Activated T-helper 1 cell treated with anti-CD3 and anti-CD28 coated beads, Interleukin-12 subunit alpha, Interleukin-12 subunit beta, Interleukin-2, Interleukin-4 antibody, amounts not matched to agents 30 ng/mL and 10 ng/mL and 1 ng/mL, durations not matched to agents 14 hours and 24 hours and 36 hours (primary cell): ENCODE data around the gene L1CAM. TPM values are rescaled to one million over a fixed set of nuclear protein-coding genes. Genes with fewer than 3 reads are reported as not detected.
A peak's percentile ranks its signal among the peaks of the same experiment; 100 is the strongest.

Experiments used
- DNase-seq: peaks from one replicate; pipeline ENCODE4 v3.0.0; 2021; ENCODE audit warnings: low spot score
- H3K27ac Mint-ChIP-seq: one replicate; pipeline ENCODE4 v1.8.0; 2021; ENCODE audit warnings: mild to moderate bottlenecking, mixed read lengths
- H3K27me3 Mint-ChIP-seq: one replicate; pipeline ENCODE4 v1.8.0; 2022; ENCODE audit warnings: mild to moderate bottlenecking, moderate library complexity, mixed read lengths; ENCODE audit not compliant: insufficient read depth
- H3K36me3 Mint-ChIP-seq: one replicate; pipeline ENCODE4 v1.8.0; 2021; ENCODE audit warnings: low read depth, mixed read lengths
- H3K4me1 Mint-ChIP-seq: one replicate; pipeline ENCODE4 v1.8.0; 2021; ENCODE audit warnings: low read depth, mixed read lengths
- H3K4me3 Mint-ChIP-seq: one replicate; pipeline ENCODE4 v1.8.0; 2021; ENCODE audit warnings: mild to moderate bottlenecking, moderate library complexity, mixed read lengths
- H3K9me3 Mint-ChIP-seq: one replicate; pipeline ENCODE4 v1.8.0; 2021; ENCODE audit warnings: mixed read lengths
- intact Hi-C: fragments of 100-400 bp; cut with micrococcal nuclease; formaldehyde crosslinking; loops from one replicate; pipeline ENCODE4 v1.15.1; 2024
- total RNA-seq: library from RNA; stranded (reverse); gene quantifications from 2 replicates; pipeline ENCODE4 v1.2.3, GENCODE V29; 2022

L1CAM gene
- total RNA-seq, 1 donor from 2014 or later: 1.7 TPM

DNA sequence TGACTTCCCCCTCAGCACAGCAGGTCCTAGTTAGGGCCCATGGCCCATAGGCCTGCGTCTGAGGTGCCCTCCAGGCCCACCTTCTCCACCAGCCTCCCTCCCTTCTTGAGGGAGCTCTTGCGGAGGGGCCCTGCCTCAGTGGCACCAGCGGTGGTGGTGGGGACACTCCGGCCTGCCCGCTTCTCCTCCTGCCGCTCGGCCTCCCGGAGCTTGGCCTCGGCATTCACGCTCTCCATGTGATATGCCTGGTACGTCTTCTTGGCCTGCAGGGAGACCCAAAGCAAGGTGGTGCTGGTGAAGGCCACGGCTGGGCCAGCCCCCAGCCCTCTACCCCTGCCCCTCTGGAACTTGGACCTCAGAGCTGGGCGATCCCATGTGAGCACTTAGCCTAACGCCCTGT lies 34.6 kb upstream of the L1CAM start:
- no peak for DNase-seq
- peaks cover 22% of the 10 kb centered on the region for H3K4me1 Mint-ChIP-seq
- no peaks in the 10 kb centered on the region for H3K27me3 Mint-ChIP-seq
- H3K9me3 Mint-ChIP-seq: no peaks in the 10 kb centered on the region
- intact Hi-C loops: loop anchor here (10.0 kb wide), 1 partner anchor 474 kb away; the partner anchor contains the start of gene RPL10
- peaks cover 14% of the 10 kb centered on the region for H3K36me3 Mint-ChIP-seq
- H3K27ac Mint-ChIP-seq: no peak overlapping the region
- H3K4me3 Mint-ChIP-seq: no peak overlapping the region

DNA sequence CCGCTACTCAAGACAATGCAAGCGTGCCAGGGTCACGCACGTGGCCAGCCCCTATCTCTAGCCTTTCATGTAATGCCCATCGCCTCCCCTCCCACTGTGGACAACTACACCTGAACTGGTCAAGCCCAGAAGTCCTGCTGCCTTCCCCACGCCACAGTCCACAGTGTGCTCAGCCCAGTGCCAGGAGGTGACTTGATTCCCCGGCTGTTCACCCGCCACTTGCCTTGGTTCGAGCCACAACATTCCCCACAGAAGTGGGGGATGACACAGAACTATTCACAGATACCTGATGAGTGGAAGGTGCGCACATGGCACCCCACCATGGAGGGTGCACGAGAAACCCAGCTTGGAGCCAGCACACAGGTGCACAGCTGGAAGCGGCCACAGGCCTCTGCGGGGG lies 33.3 kb upstream of the L1CAM start:
- Mint-ChIP-seq H3K4me3 (no peak overlapping the region), H3K36me3 (peaks cover 13% of the 10 kb centered on the region), H3K27me3 (no peaks in the 10 kb centered on the region), H3K9me3 (no peaks in the 10 kb centered on the region), H3K27ac (no peak overlapping the region), H3K4me1 (peaks cover 13% of the 10 kb centered on the region)
- intact Hi-C loops: no loop called here
- DNase-seq: no peak

DNA sequence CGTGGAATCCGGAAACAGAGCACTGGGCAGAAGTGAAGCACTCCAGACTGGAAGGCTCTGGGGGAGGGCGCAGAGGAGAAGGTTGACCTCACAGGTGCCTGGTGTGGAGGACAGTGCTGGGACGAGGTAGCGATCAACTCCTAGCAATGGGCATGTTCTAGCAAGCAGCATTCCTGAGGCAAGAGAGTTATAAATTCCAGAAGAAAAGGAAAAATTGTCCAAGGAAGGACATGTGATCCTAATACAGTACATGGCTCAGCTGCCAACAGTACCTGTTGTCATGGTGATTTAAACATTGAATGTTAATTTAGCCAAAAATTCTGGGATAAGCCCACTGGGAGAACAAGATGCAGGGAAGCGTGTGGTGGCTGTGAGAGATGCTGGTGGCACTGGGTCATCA lies 31.9 kb upstream of the L1CAM start:
- H3K4me3 Mint-ChIP-seq: no peak overlapping the region
- intact Hi-C loops: no loop called here
- peaks cover 10% of the 10 kb centered on the region for H3K4me1 Mint-ChIP-seq
- no peak overlapping the region for H3K27ac Mint-ChIP-seq
- peaks cover 12% of the 10 kb centered on the region for H3K36me3 Mint-ChIP-seq
- H3K27me3 Mint-ChIP-seq: no peaks in the 10 kb centered on the region
- DNase-seq: no peak
- no peaks in the 10 kb centered on the region for H3K9me3 Mint-ChIP-seq

DNA sequence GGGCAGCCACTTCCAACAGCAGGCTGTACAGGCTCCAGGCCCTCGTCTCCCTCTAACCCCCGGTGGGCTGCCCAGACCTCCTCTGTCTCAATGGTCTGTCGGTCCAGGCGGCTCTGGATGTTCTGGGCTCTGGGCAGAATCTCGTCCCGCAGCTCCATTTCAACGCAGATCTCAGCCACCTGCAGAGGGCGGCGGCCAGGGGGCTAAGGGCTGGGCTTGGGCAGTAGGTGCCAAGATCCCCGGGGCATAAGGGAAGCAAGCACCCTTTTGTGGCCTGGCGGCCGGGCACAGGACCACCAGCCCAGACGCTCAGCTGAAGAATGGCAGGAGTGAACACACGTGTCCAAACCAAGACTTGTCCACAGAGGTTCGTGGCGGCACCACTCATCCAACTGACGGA lies 27.7 kb upstream of the L1CAM start:
- Mint-ChIP-seq H3K4me3 (no peak overlapping the region), H3K27me3 (no peaks in the 10 kb centered on the region), H3K36me3 (peaks cover 14% of the 10 kb centered on the region), H3K4me1 (no peaks in the 10 kb centered on the region), H3K9me3 (no peaks in the 10 kb centered on the region), H3K27ac (no peak overlapping the region)
- no peak for DNase-seq
- intact Hi-C loops: no loop called here

DNA sequence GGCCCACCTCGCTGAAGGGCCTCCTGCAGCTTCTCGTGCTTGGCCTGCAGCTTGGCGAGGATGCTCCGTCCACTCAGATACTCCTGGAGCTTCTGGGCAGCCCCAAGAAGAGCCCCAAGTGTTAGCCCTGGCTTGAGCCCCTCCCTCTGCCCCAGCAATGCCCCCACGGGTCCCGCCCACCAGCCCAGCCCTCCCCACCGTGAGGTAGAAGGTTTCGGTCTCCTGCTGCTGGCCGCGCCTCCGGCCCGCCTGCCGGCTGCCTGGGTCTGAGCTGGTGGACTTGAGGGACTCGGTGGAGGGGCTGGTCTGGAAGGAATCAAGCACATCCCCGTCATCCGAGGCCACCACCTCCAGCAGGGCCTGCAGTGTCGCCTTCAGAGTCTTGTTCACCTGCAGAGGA lies 27.2 kb upstream of the L1CAM start:
- Mint-ChIP-seq H3K9me3 (no peaks in the 10 kb centered on the region), H3K36me3 (peaks cover 16% of the 10 kb centered on the region), H3K27me3 (no peaks in the 10 kb centered on the region), H3K27ac (no peak overlapping the region), H3K4me1 (no peaks in the 10 kb centered on the region), H3K4me3 (no peak overlapping the region)
- DNase-seq: no peak
- intact Hi-C loops: no loop called here

DNA sequence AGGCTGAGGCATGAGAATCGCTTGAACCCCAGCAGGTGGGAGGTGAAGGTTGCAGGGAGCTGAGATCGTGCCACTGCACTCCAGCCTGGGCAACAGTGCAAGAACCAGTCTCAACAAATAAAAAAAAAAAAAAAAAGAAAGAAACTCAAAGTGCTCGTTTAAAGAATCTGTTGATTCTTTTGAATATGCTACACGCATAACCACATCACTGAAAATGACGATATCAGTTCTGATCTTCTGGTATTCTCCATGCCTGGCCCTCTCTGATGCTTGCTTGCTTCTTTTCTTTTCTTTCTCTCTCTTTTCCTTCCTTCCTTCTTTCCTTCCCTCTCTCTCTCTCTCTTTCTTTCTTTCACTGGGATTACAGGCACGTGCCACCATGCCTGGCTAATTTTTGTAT lies 25.8 kb upstream of the L1CAM start:
- no peak for DNase-seq
- peak overlapping the region; percentile 23 for H3K27ac Mint-ChIP-seq
- intact Hi-C loops: no loop called here

DNA sequence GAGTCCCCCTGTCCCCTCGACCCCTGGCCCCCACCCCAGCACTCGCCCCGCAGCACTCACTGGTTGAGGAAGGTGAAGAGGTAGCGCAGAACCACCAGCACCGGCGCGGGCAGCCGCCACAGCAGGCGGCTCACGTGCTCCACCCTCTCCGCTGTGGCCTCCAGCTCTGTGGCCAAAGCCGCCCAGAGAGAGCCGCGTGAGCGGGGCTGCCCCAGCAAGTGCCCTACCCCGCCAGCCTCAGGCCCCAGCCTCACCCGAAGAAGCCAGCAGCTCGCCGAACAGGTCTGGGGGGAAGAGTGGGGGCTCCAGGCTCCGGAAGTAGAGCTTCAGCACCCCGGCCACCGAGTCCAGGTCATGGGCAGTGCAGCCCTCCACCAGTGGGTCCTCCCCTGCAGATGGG lies 24.5 kb upstream of the L1CAM start:
- Mint-ChIP-seq H3K27ac (no peak overlapping the region), H3K36me3 (peaks cover 6% of the 10 kb centered on the region), H3K27me3 (no peaks in the 10 kb centered on the region), H3K4me1 (no peaks in the 10 kb centered on the region), H3K4me3 (no peak overlapping the region), H3K9me3 (no peaks in the 10 kb centered on the region)
- no peak for DNase-seq
- intact Hi-C loops: no loop called here

More for the DNA sequence above, 25.8 kb upstream of the L1CAM start:
- no peaks in the 10 kb centered on the region for H3K27me3 Mint-ChIP-seq
- no peaks in the 10 kb centered on the region for H3K4me1 Mint-ChIP-seq
- no peak overlapping the region for H3K4me3 Mint-ChIP-seq
- H3K9me3 Mint-ChIP-seq: no peaks in the 10 kb centered on the region
- H3K36me3 Mint-ChIP-seq: peaks cover 13% of the 10 kb centered on the region

DNA sequence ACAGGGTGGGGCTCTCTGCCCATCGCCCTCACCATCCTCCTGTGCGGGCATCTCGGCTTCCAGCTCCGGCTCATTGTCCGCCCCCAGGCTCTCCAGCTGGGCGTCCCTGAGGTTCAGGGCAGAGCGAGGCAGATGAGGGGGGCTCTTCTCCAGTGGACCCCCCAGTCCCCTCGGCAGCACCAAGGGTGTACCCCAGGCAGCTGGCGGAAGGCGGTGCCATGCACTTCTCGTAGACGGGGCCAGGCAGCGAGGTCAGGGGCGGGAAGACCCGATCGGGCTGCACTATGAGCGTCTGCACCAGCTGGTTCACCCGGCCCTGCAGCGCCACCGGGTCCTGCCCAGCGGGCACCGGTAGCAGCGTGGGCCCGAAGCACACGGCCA lies 24.0 kb upstream of the L1CAM start:
- Mint-ChIP-seq H3K27me3 (no peaks in the 10 kb centered on the region), H3K27ac (no peak overlapping the region), H3K4me3 (no peak overlapping the region), H3K36me3 (peaks cover 6% of the 10 kb centered on the region), H3K9me3 (no peaks in the 10 kb centered on the region), H3K4me1 (no peaks in the 10 kb centered on the region)
- DNase-seq: no peak
- intact Hi-C loops: no loop called here

DNA sequence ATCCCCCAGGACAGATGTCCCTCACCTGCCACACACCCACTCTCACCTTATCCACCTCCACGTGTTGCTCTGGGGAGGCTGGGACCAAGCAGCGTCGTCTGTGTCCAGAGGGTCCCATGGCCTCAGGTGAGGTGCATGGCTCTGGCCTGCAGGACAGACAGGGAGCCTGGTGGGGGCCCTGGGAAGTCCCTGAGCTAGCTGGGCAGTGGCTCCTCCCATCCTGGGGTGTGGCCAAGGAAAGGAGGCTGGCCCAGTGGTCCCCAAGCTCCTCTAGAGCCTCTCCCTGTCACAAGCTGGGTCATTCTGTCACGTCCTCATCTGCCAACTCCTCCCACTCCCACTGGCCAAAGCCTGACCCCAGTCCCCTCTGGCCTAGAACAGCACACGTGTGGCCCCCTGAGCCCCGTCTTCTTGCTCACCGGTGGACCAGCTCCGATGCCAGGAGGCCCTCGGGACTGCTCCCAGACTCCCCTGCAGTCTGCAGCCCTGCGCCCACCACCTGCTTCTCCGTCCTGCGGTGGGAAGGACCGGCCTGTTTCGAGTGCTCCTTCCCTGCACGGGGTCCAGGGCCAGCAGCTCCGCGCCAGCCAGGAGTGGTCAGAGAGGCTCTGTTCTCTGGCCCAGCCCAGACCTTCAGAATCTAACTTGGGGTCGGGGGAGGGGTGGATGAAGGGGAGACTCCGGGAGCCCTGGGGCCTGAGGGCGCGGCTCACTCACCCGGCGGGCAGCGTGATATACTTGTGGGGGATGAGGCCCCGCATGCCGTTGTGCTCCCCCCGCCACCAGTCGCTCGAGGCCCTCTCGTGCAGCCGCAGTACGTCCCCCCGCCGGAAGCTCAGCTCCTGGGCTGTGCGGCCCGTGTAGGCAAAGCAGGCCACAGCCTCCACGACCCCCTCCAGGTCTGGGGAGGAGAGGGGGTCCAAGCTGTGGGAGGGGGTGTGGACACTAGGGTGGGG lies 23.3 kb upstream of the L1CAM start:
- no peak for DNase-seq
- intact Hi-C loops: no loop called here
- no peaks in the 10 kb centered on the region for H3K9me3 Mint-ChIP-seq

DNA sequence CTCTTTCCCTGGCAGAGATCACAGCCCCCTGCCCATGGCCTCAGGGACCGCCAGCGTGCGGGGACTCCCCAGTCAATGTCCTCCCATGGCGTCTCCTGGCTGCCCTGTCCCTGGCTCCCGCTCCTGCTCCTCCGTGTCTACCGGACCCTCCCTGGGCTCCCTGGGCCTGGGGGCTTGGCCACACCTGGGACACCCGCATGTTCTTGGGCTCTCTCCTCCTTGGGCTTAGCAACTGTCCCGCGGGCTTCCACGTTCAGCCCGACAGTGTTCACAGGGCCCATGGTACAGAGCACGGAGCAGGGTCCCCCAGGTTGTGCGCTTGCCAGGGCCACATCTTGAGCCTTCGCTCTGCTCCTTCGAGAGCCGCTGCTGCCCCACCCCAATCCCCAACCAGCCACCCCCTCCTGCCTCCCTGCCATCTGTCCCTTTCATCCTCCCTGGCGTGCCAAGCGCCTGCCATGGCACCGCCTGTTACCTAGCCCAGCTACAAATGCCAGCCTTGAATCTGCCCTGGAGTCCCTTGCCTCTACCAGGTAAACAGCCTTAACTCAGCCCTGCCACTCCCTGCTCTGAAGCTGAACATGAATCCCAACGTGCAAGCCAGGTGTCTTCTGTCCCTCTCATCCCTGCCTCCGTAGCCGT lies 22.4 kb upstream of the L1CAM start:
- Mint-ChIP-seq H3K4me3 (no peak overlapping the region), H3K36me3 (peaks cover 6% of the 10 kb centered on the region), H3K4me1 (peaks cover 8% of the 10 kb centered on the region), H3K27ac (no peak overlapping the region), H3K27me3 (no peaks in the 10 kb centered on the region), H3K9me3 (no peaks in the 10 kb centered on the region)
- no peak for DNase-seq
- intact Hi-C loops: no loop called here

More for the DNA sequence above, 23.3 kb upstream of the L1CAM start:
- no peak overlapping the region for H3K4me3 Mint-ChIP-seq
- H3K4me1 Mint-ChIP-seq: no peaks in the 10 kb centered on the region
- H3K27me3 Mint-ChIP-seq: no peaks in the 10 kb centered on the region
- H3K27ac Mint-ChIP-seq: no peak overlapping the region
- peaks cover 6% of the 10 kb centered on the region for H3K36me3 Mint-ChIP-seq

DNA sequence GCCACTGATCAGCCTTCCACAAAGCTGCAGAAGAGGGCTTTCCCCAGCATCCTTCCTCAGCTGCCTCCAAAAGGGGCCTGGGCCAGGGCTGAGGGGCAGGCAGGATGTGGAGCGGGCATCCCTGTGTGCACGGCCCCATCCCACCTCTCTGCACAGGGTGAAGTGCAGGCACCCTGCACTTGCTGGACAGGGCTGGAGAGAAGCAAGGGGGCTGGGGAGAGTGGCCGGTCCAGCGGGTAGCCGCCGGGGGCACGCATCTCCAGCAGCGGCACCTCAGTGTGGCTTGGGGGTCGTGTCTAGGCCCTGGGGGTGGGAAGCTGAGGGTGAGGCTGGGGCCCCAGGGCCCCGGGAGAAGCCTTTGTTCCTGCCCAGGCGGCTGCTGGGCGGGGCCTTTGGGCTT lies 21.5 kb upstream of the L1CAM start:
- no peaks in the 10 kb centered on the region for H3K9me3 Mint-ChIP-seq
- H3K36me3 Mint-ChIP-seq: peaks cover 6% of the 10 kb centered on the region
- DNase-seq: no peak
- H3K27ac Mint-ChIP-seq: no peak overlapping the region
- intact Hi-C loops: no loop called here
- H3K4me1 Mint-ChIP-seq: peaks cover 12% of the 10 kb centered on the region
- H3K4me3 Mint-ChIP-seq: no peak overlapping the region
- H3K27me3 Mint-ChIP-seq: no peaks in the 10 kb centered on the region

DNA sequence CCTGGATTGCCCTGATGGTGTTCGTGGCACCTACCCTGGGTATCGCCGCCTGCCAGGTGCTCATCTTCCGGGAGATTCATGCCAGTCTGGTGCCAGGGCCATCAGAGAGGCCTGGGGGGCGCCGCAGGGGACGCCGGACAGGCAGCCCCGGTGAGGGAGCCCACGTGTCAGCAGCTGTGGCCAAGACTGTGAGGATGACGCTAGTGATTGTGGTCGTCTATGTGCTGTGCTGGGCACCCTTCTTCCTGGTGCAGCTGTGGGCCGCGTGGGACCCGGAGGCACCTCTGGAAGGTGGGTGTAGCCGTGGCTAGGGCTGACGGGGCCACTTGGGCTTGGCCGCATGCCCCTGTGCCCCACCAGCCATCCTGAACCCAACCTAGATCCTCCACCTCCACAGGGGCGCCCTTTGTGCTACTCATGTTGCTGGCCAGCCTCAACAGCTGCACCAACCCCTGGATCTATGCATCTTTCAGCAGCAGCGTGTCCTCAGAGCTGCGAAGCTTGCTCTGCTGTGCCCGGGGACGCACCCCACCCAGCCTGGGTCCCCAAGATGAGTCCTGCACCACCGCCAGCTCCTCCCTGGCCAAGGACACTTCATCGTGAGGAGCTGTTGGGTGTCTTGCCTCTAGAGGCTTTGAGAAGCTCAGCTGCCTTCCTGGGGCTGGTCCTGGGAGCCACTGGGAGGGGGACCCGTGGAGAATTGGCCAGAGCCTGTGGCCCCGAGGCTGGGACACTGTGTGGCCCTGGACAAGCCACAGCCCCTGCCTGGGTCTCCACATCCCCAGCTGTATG lies 20.3 kb upstream of the L1CAM start:
- no peaks in the 10 kb centered on the region for H3K27me3 Mint-ChIP-seq
- H3K4me1 Mint-ChIP-seq: peaks cover 19% of the 10 kb centered on the region
- intact Hi-C loops: no loop called here
- peaks cover 4% of the 10 kb centered on the region for H3K36me3 Mint-ChIP-seq
- H3K9me3 Mint-ChIP-seq: no peaks in the 10 kb centered on the region
- DNase-seq: no peak
- no peak overlapping the region for H3K27ac Mint-ChIP-seq
- H3K4me3 Mint-ChIP-seq: no peak overlapping the region
